ENCODE measurements around the gene PIWIL4. TPM values are rescaled to one million over a fixed set of nuclear protein-coding genes. Genes with fewer than 3 reads are reported as not detected.

PIWIL4 gene
- total RNA-seq, 4 donors from 2014 or later = 1.5 to 5.1 (median 3.5) TPM

- Histone ChIP-seq H3K36me3 (no peaks in the 10 kb centered on the region), H3K4me3 (replicated peaks in 1 of 3) (no peak overlapping the region), H3K27me3 (no peaks in the 10 kb centered on the region), H3K27ac (no peak overlapping the region), H3K9me3 (no peaks in the 10 kb centered on the region), H3K4me1 (no peaks in the 10 kb centered on the region)
- DNase-seq = no peak
- intact Hi-C loops (cut with DNase I) = no loop called here
- TF ChIP-seq CTCF (IDR thresholded peaks at IDR 0.05) (no peak), POLR2A (IDR thresholded peaks at IDR 0.05) (no peak)
- 77 to 85% methylated on average over 13 of the region's 13 CpGs for WGBS, 2 donors
Measured at GRCh38 chr11:94574193-94574961, 7.2 kb downstream of the PIWIL4 start.

- Histone ChIP-seq H3K4me1 (no peaks in the 10 kb centered on the region), H3K27ac (no peak overlapping the region), H3K4me3 (replicated peaks in 1 of 3) (no peak overlapping the region), H3K36me3 (no peaks in the 10 kb centered on the region), H3K27me3 (no peaks in the 10 kb centered on the region), H3K9me3 (no peaks in the 10 kb centered on the region)
- TF ChIP-seq CTCF (IDR thresholded peaks at IDR 0.05) (no peak), POLR2A (IDR thresholded peaks at IDR 0.05) (no peak)
- intact Hi-C loops (cut with DNase I) = no loop called here
- no peak for DNase-seq
- WGBS, 2 donors = 89 to 93% methylated on average over 5 of the region's 5 CpGs
Measured at GRCh38 chr11:94576306-94576705, 9.1 kb downstream of the PIWIL4 start.

GRCh38 chr11:94577841-94578240 is 10.7 kb downstream of the PIWIL4 start:
- H3K9me3 ChIP-seq = no peaks in the 10 kb centered on the region
- H3K4me1 ChIP-seq = no peaks in the 10 kb centered on the region
- intact Hi-C loops (cut with DNase I) = no loop called here
- no peak overlapping the region for H3K27ac ChIP-seq
- 45 to 62% methylated on average over 3 of the region's 3 CpGs for WGBS, 2 donors
- no peak for TF ChIP-seq POLR2A (IDR thresholded peaks at IDR 0.05)
- no peak for TF ChIP-seq CTCF (IDR thresholded peaks at IDR 0.05)
- H3K4me3 ChIP-seq (replicated peaks in 1 of 3) = no peak overlapping the region
- no peak for DNase-seq
- no peaks in the 10 kb centered on the region for H3K27me3 ChIP-seq
- H3K36me3 ChIP-seq = no peaks in the 10 kb centered on the region

GRCh38 chr11:94581926-94582325 is 14.8 kb downstream of the PIWIL4 start:
- no peaks in the 10 kb centered on the region for H3K4me1 ChIP-seq
- no peaks in the 10 kb centered on the region for H3K9me3 ChIP-seq
- no peaks in the 10 kb centered on the region for H3K27me3 ChIP-seq
- no peak overlapping the region for H3K27ac ChIP-seq
- intact Hi-C loops (cut with DNase I) = no loop called here
- DNase-seq = no peak
- TF ChIP-seq POLR2A (IDR thresholded peaks at IDR 0.05) (no peak), CTCF (IDR thresholded peaks at IDR 0.05) (no peak)
- no peak overlapping the region for H3K4me3 ChIP-seq (replicated peaks in 1 of 3)
- no peaks in the 10 kb centered on the region for H3K36me3 ChIP-seq
- WGBS, 2 donors = 76 to 94% methylated on average over 1 of the region's 1 CpG

GRCh38 chr11:94583213-94583865 is 16.2 kb downstream of the PIWIL4 start:
- intact Hi-C loops (cut with DNase I) = no loop called here
- H3K4me1 ChIP-seq = no peaks in the 10 kb centered on the region
- no peak overlapping the region for H3K27ac ChIP-seq
- no peaks in the 10 kb centered on the region for H3K36me3 ChIP-seq
- no peak for DNase-seq
- TF ChIP-seq POLR2A (IDR thresholded peaks at IDR 0.05) (no peak), CTCF (IDR thresholded peaks at IDR 0.05) (no peak)
- no peaks in the 10 kb centered on the region for H3K9me3 ChIP-seq
- no peaks in the 10 kb centered on the region for H3K27me3 ChIP-seq
- H3K4me3 ChIP-seq (replicated peaks in 1 of 3) = no peak overlapping the region
- 50 to 52% methylated on average over 4 of the region's 4 CpGs for WGBS, 2 donors
